Right renal cortex interstitium (tissue), 3 donors: Measurements from ENCODE around the gene ANXA2. TPM values are rescaled to one million over a fixed set of nuclear protein-coding genes. Genes with fewer than 3 reads are reported as not detected.
"Not testable (repeated sequence)": the region's sequence is repeated elsewhere in the genome, so short reads cannot be mapped to it uniquely, and the experiment has no call there.

Experiments
- DNase-seq, 3 donors: peaks; one replicate each; pipeline ENCODE4 v3.0.0-alpha.2; 2013; ENCODE audit warnings: low read depth in 3 of 3, low spot score in 2 of 3
- polyA plus RNA-seq, 3 donors: library from polyadenylated mRNA; unstranded; fragments of 120-200 nt; gene quantifications; one replicate each; pipeline ENCODE4 v1.2.1, GENCODE V29; 2013; ENCODE audit not compliant: insufficient read length in 3 of 3

ANXA2 gene
- polyA plus RNA-seq, 3 donors, result 595 to 675 (median 649) TPM

- no peak for DNase-seq
These were observed 25.6 kb downstream of the ANXA2 start for GRCh38 chr15:60372227-60372626.

DNA sequence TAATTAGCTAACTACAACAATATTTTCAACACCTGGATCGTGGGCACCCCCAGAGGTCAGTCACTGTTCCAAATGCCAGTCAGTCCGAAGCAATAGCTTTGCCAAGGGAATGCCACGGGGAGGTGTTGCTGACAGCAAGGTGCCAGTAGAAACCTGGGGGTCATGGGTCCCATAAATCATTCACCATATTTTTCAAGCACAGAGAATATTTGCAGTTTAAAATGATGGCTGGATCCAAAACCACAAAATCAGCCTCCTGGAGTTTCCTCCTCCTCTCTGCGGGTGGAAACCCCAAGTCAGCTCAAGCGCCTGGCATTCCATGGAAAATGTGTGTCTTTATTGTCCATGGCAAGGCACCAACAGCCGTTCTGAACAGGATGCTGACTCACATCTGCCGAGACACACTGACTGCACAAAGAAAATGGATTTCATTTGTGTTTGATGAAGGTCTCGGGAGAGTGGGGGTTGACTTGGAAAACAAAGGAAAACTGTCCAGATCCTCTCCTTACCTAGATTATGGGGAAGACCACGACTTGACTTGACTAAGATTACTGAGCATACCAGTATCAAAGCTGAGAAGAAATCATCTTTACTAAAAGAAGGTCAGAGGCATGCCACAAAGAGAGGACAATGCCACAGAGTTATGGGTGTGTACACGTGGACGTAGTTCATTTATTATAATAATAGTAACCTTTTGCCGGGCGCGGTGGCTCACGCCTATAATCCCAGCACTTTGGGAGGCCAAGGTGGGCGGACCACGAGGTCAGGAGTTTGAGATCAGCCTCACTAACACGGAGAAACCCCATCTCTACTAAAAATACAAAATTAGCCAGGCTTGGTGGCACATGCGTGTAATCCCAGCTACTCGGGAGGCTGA, 26.4 kb downstream of the ANXA2 start:
- DNase-seq, result no peak

DNA sequence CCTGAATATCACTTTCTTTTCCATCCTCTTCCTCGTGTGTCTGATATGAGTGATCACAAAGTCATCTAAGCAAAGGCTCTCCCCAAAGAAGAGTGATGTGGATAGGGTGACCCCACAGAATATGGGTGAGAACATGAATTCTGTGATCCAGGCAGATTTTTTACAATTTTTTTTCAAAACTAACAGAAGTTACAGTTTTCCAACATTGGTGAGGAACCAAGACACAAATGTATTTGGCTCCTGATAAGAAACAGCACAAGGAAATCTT, 27.0 kb downstream of the ANXA2 start:
- no peak for DNase-seq

DNA sequence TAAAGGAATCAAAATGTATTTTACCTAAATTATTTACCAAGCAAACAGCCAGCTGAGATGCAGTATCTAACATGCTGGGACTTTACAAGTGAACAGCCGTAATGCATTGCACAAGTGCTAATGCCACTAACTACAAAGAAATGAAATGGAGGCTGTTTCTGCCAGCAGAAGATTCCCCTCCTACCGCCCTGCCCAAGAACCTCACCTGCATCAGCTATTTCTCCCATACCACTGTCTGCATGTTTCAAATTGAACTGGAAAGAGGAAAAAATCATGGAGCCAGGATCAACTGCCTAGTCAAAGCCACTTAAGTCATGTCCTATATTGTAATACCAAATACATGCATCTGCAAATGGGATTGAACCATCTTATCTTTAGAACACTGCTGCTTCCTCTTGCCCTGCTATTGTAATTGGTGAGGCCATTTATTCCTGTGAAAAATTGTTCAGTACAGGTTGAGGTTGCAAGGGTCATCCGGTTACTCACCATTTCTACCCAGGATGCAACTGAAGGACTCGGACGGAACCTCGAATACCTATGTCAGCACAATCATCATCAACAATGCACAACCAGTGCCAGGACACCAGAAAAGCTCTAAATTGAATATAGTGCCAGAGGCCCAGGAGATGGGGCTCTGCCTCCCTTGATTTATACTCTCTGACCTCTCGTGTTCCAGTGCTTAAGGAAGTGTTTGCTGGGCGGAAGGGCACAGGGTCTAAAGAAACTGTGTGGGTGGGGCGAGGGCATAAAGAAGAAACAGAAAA, 27.5 kb downstream of the ANXA2 start:
- DNase-seq, result no peak

DNA sequence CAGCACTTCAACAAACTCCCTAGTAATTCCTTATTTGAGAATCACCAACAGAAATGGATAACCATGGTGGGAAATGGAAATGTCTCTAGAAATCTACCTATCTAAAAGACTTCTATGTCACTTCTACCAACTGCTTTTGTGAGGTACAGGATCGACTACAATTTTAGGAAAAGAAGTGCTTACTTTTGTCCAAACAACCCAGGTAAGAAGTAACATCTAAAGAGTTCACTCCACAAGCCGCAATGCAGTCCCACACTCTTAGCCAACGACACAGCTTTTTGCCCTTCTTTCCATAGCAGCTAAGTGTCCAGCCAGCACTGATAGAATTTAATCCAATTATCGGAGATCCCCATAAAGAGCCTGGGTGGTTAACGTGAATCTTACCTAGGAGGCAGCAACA, 28.1 kb downstream of the ANXA2 start:
- no peak for DNase-seq

- no peak for DNase-seq
These were observed 33.2 kb downstream of the ANXA2 start for GRCh38 chr15:60364612-60364924.

- DNase-seq, result no peak
These were observed 33.7 kb downstream of the ANXA2 start for GRCh38 chr15:60363903-60364611.

- DNase-seq, result peak in 2 of 3 donors; percentile 56 to 68
These were observed 34.7 kb downstream of the ANXA2 start for GRCh38 chr15:60363087-60363549.

GRCh38 chr15:60362321-60363086, 35.3 kb downstream of the ANXA2 start:
- DNase-seq, result no peak

GRCh38 chr15:60359738-60360137, 38.0 kb downstream of the ANXA2 start:
- DNase-seq, result not testable (repeated sequence)

DNA sequence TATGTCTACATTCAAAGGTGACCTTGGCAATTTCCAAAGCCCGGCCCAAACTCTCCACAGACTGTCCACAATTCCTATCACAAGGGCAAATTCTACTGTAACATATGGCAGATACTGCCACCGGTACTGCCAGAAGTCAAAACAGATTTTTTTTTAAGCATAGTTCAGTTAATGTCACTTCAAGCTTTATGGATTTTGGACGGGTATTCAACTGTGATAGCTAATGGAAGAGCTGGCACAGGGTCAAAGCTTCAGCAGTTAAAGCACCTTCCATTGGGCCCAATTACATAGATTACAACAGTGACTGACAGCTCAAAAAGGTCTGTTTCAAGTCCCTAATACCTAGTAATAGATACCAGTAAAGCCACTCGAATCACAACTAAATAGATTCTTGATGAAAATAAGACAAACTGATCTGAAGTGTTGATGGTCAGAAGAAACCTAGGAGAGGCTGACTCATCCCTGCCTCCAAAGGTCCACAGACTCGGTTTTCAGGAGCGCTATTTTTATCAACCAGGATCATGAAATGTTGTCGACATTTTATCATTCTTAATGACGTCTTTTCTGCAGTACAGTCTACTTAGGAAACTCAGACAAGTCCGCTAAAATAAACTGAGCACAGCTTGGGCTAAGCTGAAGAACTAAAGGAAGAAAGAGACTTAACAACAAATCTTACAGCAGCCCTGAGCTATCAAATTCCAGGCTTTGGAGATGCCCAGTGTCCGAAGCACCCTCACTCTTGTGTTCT, 38.7 kb downstream of the ANXA2 start:
- DNase-seq, result no peak

GRCh38 chr15:60356832-60357231, 41.0 kb downstream of the ANXA2 start:
- DNase-seq, result no peak

GRCh38 chr15:60355148-60355857, 42.5 kb downstream of the ANXA2 start:
- DNase-seq, result no peak

- DNase-seq, result no peak
These were observed 44.4 kb downstream of the ANXA2 start for GRCh38 chr15:60353245-60353920.

DNA sequence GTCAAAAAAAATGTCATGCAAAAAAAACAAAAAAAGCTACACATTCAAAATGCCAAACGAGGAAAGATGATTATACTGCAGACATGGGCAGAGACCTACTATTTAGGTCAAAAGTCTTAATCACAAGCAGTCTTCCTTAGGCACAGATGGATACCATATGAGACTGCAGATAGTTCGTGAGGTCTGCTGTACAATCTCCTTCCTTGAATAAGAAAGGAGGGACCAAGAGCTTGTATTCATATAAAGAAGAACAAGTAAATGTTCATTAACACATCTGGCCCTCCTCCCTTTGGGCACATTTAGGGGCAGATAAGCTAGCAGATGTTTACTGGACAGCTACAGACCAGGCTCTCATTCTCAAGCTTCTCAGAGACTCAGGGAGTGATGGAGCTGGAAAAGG, 45.3 kb downstream of the ANXA2 start:
- DNase-seq, result no peak

- DNase-seq, result no peak
These were observed 46.7 kb downstream of the ANXA2 start for GRCh38 chr15:60351066-60351465.

DNA sequence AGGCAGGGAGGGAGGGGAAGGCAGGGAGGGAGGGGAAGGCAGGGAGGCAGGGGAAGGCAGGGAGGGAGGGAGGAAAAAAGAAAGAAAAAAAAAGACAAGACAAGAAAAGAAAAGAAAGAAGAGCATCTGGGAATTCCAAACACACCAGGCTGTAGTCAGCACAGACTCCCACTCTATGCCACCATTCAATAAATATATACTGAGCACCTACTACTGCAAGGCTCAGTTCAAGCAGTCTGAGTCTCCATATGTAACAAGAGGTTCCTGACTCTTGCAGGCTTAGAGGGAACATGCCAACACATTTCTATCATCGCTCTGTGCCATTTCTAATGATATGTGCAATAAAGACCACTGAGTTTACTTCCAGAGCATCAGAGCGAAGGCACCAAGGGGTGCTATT, 47.7 kb downstream of the ANXA2 start:
- no peak for DNase-seq

DNA sequence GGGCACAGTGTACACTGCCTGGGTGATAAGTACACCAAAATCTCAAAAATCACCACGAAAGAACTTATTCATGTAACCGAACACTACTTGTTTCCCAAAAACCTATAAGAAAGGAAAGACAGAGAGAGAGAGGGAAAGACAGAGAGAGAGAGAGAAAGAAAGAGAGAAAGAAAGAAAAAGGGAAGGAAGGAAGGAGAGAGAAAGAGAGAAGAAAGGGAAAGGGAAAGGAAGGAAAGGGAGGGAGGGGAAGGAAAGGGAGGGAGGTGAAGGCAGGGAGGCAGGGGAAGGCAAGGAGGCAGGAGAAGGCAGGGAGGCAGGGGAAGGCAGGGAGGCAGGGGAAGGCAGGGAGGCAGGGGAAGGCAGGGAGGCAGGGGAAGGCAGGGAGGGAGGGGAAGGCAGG, 48.2 kb downstream of the ANXA2 start:
- DNase-seq, result no peak

- DNase-seq, result no peak
These were observed 50.2 kb downstream of the ANXA2 start for GRCh38 chr15:60347480-60348049.
